K562 (cell line): ENCODE measurements around the gene SH2D7. TPM values are rescaled to one million over a fixed set of nuclear protein-coding genes. Genes with fewer than 3 reads are reported as not detected.

Source experiments
- BRCA1 ChIP-seq, 2 experiments: fragments of 450-650 bp in 1 of 2; sonication (generic) in 1 of 2; formaldehyde crosslinking in 1 of 2; IDR thresholded peaks; 2 replicates each; pipeline versions ENCODE4 v1.5.0 to v1.6.1; 2017 to 2020; ENCODE audit warnings: mild to moderate bottlenecking in 1 of 2, missing genetic modification reagents in 1 of 2
- COPS2 ChIP-seq: fragments of 450-650 bp; conservative IDR thresholded peaks from 2 replicates; pipeline ENCODE4 v1.6.1; 2016; ENCODE audit warnings: mild to moderate bottlenecking, moderate library complexity
- FOXA1 ChIP-seq: fragments of 450-650 bp; IDR thresholded peaks from 2 replicates; pipeline ENCODE4 v1.6.1; 2016; ENCODE audit warnings: mild to moderate bottlenecking, borderline replicate concordance
- MCM3 ChIP-seq: fragments of 450-650 bp; IDR thresholded peaks from 2 replicates; pipeline ENCODE4 v1.6.1; 2016
- SETDB1 ChIP-seq: IDR thresholded peaks from one replicate; pipeline ENCODE4 v1.6.1; 2012; ENCODE audit warnings: low read length, control low read depth, inconsistent platforms
- SNRNP70 ChIP-seq: fragments of 200-400 bp; formaldehyde crosslinking; optimal IDR thresholded peaks from 2 replicates; pipeline ENCODE3; 2017; ENCODE audit warnings: low read depth, low read length
- SOX6 ChIP-seq: fragments of 450-650 bp; IDR thresholded peaks from 2 replicates; pipeline ENCODE4 v1.6.1; 2014; ENCODE audit warnings: mild to moderate bottlenecking
- SPI1 ChIP-seq: IDR thresholded peaks from 2 replicates; pipeline ENCODE4 v1.6.1; 2011; ENCODE audit warnings: low read depth, low read length, control low read depth, borderline replicate concordance
- TAL1 ChIP-seq: fragments of 450-650 bp; IDR thresholded peaks from 2 replicates; pipeline ENCODE4 v1.6.1; 2016; ENCODE audit warnings: mild to moderate bottlenecking
- ZFX ChIP-seq: sonication (generic); formaldehyde crosslinking; IDR thresholded peaks from 2 replicates; pipeline ENCODE4 v1.8.0; 2022; ENCODE audit warnings: mild to moderate bottlenecking, missing genetic modification reagents, moderate library complexity
- ZNF324 ChIP-seq: fragments of 250-450 bp; sonication (Bioruptor Pico); IDR thresholded peaks from 2 replicates; pipeline ENCODE4 v1.4.0; 2020; ENCODE audit warnings: mild to moderate bottlenecking
- ZNF586 ChIP-seq: fragments of 450-650 bp; formaldehyde crosslinking; conservative IDR thresholded peaks from 2 replicates; pipeline ENCODE4 v1.4.0; 2020; ENCODE audit warnings: mild to moderate bottlenecking, moderate library complexity
- polyA plus RNA-seq, 8 experiments: library from polyadenylated mRNA; depleted of rRNA in 4 of 8; stranded (reverse) in 5 of 8; unstranded in 3 of 8; fragments of >200 nt; fragmentation: Nextera tagmentation in 2 of 8; fragmentation: Illumina TruSeq in 1 of 8; extraction: Ambion mirVana in 2 of 8; extraction: Trizol in 1 of 8; gene quantifications; 2 replicates each; pipeline versions ENCODE4 v1.2.1 to v1.2.3, GENCODE V29; 2011 to 2014; ENCODE audit warnings: inconsistent platforms in 1 of 8, missing spikeins in 1 of 8
- total RNA-seq, 7 experiments: library from RNA; depleted of rRNA in 6 of 7; stranded (reverse); fragments of >200 nt in 6 of 7; fragmentation: Illumina TruSeq in 2 of 7; extraction: Trizol in 2 of 7; gene quantifications; 2 replicates each; pipeline versions ENCODE4 v1.2.1 to v1.2.3, GENCODE V29; 2011 to 2021; ENCODE audit warnings: low replicate concordance in 1 of 7
- TF ChIP-seq, protein P1 (sequence below): fragments of 250-450 bp; sonication (Bioruptor Pico); IDR thresholded peaks from 2 replicates; pipeline ENCODE4 v1.4.0; 2020; ENCODE audit warnings: mild to moderate bottlenecking, moderate library complexity

SH2D7 gene
- total and polyA plus RNA-seq, 9 of the 15 experiments (the other 6 are each of a cell fraction or from before 2014, with no cell fraction given) = not detected

DNA sequence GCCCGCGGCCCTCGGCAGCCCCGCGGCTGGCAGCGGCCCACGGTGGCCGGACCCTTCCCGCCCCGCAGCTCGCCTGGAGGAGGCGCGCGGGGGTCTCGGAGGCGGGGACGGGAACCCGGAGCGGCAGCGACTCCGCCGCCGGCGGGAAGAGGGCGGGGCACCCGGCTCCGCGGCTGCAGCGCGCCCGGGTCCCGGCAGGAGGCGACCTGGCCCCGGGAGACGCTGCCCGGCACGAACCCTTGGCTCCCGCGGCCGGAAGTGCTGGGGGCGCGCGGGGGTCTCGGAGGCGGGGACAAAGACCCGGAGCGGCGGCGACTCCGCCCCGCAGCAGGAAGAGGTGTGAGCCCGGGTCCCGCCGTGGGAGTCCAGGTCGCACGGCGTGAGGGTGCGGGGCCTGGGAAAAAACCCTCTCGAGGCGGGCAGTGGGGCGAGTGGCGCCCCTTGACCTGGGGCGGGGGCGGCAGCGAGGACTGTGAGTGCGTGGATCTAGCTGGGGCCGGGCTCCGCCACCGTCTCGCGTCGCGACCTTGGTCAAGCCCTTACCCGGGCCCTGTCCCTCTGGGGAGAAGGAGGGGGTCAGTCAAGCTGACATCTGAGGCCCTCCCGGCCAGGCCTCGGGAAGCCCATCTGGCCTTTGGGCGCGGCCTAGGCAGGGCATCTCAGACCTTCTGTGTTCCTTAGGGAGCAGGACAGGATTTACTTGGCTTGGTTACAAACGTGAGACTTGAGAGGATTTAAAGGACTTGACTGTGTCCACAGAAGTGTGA lies 39.1 kb downstream of the SH2D7 start, which contains the start of gene CIB2 (continued):
- TF ChIP-seq MCM3 (no peak), ZFX (peak; percentile 97), BRCA1 (IDR thresholded peaks at IDR 0.05) (no peak), BRCA1 (CRISPR knock-in tag; IDR thresholded peaks at IDR 0.05) (no peak), SOX6 (0 out of 2 replicates have a peak, but pooled peaks have one; percentile 13), SNRNP70 (no peak), ZNF324 (0 out of 2 replicates have a peak, but pooled peaks have one; percentile 23), SPI1 (no peak), SETDB1 (no peak), FOXA1 (no peak), ZNF586 (CRISPR knock-in tag) (no peak; the same call in 1 of the 2 replicates), TAL1 (no peak), COPS2 (no peak)
- TF ChIP-seq, protein P1, sequence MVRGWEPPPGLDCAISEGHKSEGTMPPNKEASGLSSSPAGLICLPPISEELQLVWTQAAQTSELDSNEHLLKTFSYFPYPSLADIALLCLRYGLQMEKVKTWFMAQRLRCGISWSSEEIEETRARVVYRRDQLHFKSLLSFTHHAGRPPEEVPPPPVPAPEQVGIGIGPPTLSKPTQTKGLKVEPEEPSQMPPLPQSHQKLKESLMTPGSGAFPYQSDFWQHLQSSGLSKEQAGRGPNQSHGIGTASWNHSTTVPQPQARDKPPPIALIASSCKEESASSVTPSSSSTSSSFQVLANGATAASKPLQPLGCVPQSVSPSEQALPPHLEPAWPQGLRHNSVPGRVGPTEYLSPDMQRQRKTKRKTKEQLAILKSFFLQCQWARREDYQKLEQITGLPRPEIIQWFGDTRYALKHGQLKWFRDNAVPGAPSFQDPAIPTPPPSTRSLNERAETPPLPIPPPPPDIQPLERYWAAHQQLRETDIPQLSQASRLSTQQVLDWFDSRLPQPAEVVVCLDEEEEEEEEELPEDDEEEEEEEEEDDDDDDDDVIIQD (CRISPR knock-in tag) = no peak
